Measurements from ENCODE around the gene SETSIP. TPM values are rescaled to one million over a fixed set of nuclear protein-coding genes. Genes with fewer than 3 reads are reported as not detected.

The SETSIP gene
- not detected in 2 replicates for total RNA-seq

GRCh38 chr1:92075311-92075710, at the start of gene SETSIP:
Gene SETSIP (minus strand): TSS chr1:92075411. CDS start chr1:92075411, 0 bp downstream.

GRCh38 chr1:92080128-92080985, 5.1 kb upstream of the SETSIP start, which contains the start of gene BTBD8:
Gene BTBD8 (plus strand): TSS chr1:92080345. CDS start chr1:92080572, 227 bp downstream.

Other genes with a start within 250 kb of the SETSIP start
- gene TGFBR3, start 189.3 kb downstream of the SETSIP start, total RNA-seq: 34.7 and 38.8 TPM in 2 replicates
- not detected in 2 replicates for gene BRDT, start 126.0 kb downstream of the SETSIP start, total RNA-seq
- 0.32 TPM in 1 of 2 replicates, not detected in the other for gene EPHX4, start 45.4 kb downstream of the SETSIP start, total RNA-seq
- gene BTBD8, start 4.9 kb upstream of the SETSIP start, total RNA-seq: 3.2 and 8.6 TPM in 2 replicates
- not detected in 2 replicates for gene C1orf146, start 142.5 kb upstream of the SETSIP start, total RNA-seq
- gene GLMN, start 223.6 kb upstream of the SETSIP start, total RNA-seq: 2.2 and 4.9 TPM in 2 replicates
- 7.8 and 15.3 TPM in 2 replicates for gene RPAP2, start 223.6 kb upstream of the SETSIP start, total RNA-seq